ENCODE data around the gene AJAP1.

DNA sequence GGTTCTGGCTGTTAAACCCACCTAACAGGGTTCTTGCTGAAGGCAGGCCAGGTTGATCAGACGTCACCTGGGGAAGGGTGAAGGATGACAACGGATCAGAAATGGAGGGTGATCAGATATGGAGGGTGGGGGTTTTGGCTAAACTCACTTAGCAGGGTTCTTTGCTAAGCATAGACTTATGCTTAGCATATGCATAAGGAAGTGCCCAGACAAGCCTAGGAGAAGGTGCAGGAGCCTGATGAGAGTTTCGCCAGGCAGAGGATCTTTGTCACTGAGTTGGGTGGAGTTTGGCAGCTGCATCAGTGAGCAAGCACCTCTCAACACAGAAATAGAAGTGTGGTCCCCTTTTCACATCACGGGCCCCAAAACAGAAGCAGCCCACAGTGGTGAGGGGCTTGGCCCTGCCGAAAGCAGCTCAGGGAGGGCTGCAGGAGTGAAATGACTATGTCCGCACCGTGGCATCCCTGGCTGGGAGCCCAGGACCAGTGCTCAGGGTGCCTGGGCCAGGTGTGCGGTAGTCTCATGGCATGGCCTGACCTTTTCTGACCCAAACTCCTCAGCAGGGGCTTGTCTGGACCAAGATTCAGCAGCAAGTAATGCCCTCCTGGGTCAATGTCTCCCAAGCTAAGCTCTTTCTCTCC, 101.6 kb downstream of the AJAP1 start:
- TF ChIP-seq, protein P1, sequence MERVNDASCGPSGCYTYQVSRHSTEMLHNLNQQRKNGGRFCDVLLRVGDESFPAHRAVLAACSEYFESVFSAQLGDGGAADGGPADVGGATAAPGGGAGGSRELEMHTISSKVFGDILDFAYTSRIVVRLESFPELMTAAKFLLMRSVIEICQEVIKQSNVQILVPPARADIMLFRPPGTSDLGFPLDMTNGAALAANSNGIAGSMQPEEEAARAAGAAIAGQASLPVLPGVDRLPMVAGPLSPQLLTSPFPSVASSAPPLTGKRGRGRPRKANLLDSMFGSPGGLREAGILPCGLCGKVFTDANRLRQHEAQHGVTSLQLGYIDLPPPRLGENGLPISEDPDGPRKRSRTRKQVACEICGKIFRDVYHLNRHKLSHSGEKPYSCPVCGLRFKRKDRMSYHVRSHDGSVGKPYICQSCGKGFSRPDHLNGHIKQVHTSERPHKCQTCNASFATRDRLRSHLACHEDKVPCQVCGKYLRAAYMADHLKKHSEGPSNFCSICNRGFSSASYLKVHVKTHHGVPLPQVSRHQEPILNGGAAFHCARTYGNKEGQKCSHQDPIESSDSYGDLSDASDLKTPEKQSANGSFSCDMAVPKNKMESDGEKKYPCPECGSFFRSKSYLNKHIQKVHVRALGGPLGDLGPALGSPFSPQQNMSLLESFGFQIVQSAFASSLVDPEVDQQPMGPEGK (CRISPR knock-in tag; IDR thresholded peaks at IDR 0.05; ENCODE audit: borderline replicate concordance): no peak
- TF ChIP-seq ZFP3 (CRISPR knock-in tag; IDR thresholded peaks at IDR 0.05) (no peak), RARB (CRISPR knock-in tag; IDR thresholded peaks at IDR 0.05) (no peak), ESRRG (CRISPR knock-in tag; IDR thresholded peaks at IDR 0.05) (no peak), ZC3H10 (CRISPR knock-in tag; IDR thresholded peaks at IDR 0.05) (no peak), TCF4 (CRISPR knock-in tag; IDR thresholded peaks at IDR 0.05; ENCODE audit: borderline replicate concordance) (no peak), ZNF70 (CRISPR knock-in tag; IDR thresholded peaks at IDR 0.05) (no peak)
- TF ChIP-seq, protein P2, sequence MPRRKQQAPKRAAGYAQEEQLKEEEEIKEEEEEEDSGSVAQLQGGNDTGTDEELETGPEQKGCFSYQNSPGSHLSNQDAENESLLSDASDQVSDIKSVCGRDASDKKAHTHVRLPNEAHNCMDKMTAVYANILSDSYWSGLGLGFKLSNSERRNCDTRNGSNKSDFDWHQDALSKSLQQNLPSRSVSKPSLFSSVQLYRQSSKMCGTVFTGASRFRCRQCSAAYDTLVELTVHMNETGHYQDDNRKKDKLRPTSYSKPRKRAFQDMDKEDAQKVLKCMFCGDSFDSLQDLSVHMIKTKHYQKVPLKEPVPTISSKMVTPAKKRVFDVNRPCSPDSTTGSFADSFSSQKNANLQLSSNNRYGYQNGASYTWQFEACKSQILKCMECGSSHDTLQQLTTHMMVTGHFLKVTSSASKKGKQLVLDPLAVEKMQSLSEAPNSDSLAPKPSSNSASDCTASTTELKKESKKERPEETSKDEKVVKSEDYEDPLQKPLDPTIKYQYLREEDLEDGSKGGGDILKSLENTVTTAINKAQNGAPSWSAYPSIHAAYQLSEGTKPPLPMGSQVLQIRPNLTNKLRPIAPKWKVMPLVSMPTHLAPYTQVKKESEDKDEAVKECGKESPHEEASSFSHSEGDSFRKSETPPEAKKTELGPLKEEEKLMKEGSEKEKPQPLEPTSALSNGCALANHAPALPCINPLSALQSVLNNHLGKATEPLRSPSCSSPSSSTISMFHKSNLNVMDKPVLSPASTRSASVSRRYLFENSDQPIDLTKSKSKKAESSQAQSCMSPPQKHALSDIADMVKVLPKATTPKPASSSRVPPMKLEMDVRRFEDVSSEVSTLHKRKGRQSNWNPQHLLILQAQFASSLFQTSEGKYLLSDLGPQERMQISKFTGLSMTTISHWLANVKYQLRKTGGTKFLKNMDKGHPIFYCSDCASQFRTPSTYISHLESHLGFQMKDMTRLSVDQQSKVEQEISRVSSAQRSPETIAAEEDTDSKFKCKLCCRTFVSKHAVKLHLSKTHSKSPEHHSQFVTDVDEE (CRISPR knock-in tag; IDR thresholded peaks at IDR 0.05): no peak
- TF ChIP-seq, protein P3, sequence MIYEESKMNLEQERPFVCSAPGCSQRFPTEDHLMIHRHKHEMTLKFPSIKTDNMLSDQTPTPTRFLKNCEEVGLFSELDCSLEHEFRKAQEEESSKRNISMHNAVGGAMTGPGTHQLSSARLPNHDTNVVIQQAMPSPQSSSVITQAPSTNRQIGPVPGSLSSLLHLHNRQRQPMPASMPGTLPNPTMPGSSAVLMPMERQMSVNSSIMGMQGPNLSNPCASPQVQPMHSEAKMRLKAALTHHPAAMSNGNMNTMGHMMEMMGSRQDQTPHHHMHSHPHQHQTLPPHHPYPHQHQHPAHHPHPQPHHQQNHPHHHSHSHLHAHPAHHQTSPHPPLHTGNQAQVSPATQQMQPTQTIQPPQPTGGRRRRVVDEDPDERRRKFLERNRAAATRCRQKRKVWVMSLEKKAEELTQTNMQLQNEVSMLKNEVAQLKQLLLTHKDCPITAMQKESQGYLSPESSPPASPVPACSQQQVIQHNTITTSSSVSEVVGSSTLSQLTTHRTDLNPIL (CRISPR knock-in tag; IDR thresholded peaks at IDR 0.05; ENCODE audit: low read depth): no peak
- TF ChIP-seq, protein P4, sequence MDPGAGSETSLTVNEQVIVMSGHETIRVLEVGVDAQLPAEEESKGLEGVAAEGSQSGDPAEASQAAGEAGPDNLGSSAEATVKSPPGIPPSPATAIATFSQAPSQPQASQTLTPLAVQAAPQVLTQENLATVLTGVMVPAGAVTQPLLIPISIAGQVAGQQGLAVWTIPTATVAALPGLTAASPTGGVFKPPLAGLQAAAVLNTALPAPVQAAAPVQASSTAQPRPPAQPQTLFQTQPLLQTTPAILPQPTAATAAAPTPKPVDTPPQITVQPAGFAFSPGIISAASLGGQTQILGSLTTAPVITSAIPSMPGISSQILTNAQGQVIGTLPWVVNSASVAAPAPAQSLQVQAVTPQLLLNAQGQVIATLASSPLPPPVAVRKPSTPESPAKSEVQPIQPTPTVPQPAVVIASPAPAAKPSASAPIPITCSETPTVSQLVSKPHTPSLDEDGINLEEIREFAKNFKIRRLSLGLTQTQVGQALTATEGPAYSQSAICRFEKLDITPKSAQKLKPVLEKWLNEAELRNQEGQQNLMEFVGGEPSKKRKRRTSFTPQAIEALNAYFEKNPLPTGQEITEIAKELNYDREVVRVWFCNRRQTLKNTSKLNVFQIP (CRISPR knock-in tag; IDR thresholded peaks at IDR 0.05; ENCODE audit: borderline replicate concordance, low read depth): no peak
- TF ChIP-seq, protein P5, sequence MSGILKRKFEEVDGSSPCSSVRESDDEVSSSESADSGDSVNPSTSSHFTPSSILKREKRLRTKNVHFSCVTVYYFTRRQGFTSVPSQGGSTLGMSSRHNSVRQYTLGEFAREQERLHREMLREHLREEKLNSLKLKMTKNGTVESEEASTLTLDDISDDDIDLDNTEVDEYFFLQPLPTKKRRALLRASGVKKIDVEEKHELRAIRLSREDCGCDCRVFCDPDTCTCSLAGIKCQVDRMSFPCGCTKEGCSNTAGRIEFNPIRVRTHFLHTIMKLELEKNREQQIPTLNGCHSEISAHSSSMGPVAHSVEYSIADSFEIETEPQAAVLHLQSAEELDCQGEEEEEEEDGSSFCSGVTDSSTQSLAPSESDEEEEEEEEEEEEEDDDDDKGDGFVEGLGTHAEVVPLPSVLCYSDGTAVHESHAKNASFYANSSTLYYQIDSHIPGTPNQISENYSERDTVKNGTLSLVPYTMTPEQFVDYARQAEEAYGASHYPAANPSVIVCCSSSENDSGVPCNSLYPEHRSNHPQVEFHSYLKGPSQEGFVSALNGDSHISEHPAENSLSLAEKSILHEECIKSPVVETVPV (CRISPR knock-in tag; IDR thresholded peaks at IDR 0.05): no peak
